HG03457 (cell line): ENCODE measurements around the gene NUAK1.

Experiments
- ATAC-seq: cut with Tn5 transposase; IDR thresholded peaks from one replicate; pipeline ENCODE4 v1.9.1; 2021; ENCODE audit warnings: moderate number of reproducible peaks; ENCODE audit not compliant: unreplicated experiment

NUAK1 gene

GRCh38 chr12:106066051-106066705 is 72.6 kb downstream of the NUAK1 start:
- ATAC-seq: no peak

- ATAC-seq: no peak
Measured at GRCh38 chr12:106065506-106065905, 73.2 kb downstream of the NUAK1 start.

- ATAC-seq: no peak
Measured at GRCh38 chr12:106064721-106065021, 74.1 kb downstream of the NUAK1 start.

- no peak for ATAC-seq
Measured at GRCh38 chr12:106063826-106064720, 74.7 kb downstream of the NUAK1 start.

- ATAC-seq: no peak
Measured at GRCh38 chr12:106062693-106063092, 76.1 kb downstream of the NUAK1 start.

GRCh38 chr12:106058256-106059182 is 80.2 kb downstream of the NUAK1 start:
- no peak for ATAC-seq

GRCh38 chr12:106054049-106054448 is 84.7 kb downstream of the NUAK1 start:
- no peak for ATAC-seq

GRCh38 chr12:106051853-106052531 is 86.8 kb downstream of the NUAK1 start:
- no peak for ATAC-seq

GRCh38 chr12:106049546-106049945 is 89.2 kb downstream of the NUAK1 start:
- no peak for ATAC-seq

- ATAC-seq: no peak
Measured at GRCh38 chr12:106049105-106049504, 89.6 kb downstream of the NUAK1 start.

GRCh38 chr12:106048676-106049075 is 90.1 kb downstream of the NUAK1 start:
- no peak for ATAC-seq

- no peak for ATAC-seq
Measured at GRCh38 chr12:106048016-106048415, 90.7 kb downstream of the NUAK1 start.

- no peak for ATAC-seq
Measured at GRCh38 chr12:106046947-106047346, 91.8 kb downstream of the NUAK1 start.

GRCh38 chr12:106046301-106046846 is 92.4 kb downstream of the NUAK1 start:
- no peak for ATAC-seq

- ATAC-seq: no peak
Measured at GRCh38 chr12:106045251-106045674, 93.5 kb downstream of the NUAK1 start.

- no peak for ATAC-seq
Measured at GRCh38 chr12:106044773-106045172, 94.0 kb downstream of the NUAK1 start.

- no peak for ATAC-seq
Measured at GRCh38 chr12:106042037-106042436, 96.7 kb downstream of the NUAK1 start.

- no peak for ATAC-seq
Measured at GRCh38 chr12:106040521-106040920, 98.2 kb downstream of the NUAK1 start.

GRCh38 chr12:106039646-106040404 is 98.9 kb downstream of the NUAK1 start:
- no peak for ATAC-seq

- no peak for ATAC-seq
Measured at GRCh38 chr12:106039242-106039641, 99.5 kb downstream of the NUAK1 start.
